ENCODE measurements around the gene SLC6A2.

DNA sequence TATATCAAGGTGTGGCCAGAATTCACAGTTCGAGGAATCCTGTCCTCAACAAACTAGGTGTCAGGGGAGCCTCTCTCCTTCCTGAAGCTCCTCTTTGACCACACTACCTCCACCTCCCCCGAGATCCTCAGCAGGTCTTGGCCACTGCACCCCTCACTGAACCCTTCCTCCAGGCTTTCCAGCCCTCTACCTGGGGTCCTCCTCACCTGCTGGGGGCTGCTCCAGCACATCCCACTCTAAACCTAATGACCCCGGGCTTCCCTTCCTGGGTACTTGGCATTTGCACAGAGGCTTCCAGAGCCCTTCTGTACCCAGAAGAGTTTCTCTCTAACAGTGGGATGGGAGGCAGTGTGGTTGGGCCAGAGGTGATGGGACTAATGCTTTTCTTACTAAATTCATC lies 9.7 kb downstream of the SLC6A2 start:
- no peak for TF ChIP-seq CTCF (conservative IDR thresholded peaks at IDR 0.05; ENCODE audit: low read depth, low read length)
- no peak for TF ChIP-seq EZH2phosphoT487 (IDR thresholded peaks at IDR 0.05; ENCODE audit: borderline replicate concordance, low read length)

Measured in PC-3 (cell line).